ENCODE data around the gene NELL2.

NELL2 gene

DNA sequence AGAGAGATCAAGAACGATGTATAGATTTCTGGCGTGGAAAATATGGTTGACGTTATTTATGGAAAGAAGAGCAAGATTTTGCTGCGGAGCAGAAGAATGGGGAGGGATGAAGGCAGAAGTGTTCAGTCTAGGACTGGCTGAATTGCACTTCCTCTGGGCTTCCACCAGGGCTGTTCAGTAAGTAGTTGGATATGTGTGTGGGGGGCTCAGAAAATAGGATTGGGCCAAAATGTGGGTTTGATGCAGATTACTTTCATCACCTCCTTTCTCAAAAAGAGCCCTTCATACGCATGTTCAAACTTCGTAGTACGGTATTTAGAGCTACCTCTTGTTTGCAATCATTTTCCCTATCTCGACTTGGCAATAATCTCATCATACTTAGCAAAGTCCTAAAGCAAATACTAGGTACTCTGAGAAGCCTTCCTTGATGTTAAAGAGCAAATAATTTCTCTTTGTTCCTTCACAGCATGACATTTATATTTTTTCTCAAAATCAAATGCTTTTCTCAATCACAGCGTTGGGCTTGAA is 349.4 kb downstream of the NELL2 start:
- DNase-seq: no peak

DNA sequence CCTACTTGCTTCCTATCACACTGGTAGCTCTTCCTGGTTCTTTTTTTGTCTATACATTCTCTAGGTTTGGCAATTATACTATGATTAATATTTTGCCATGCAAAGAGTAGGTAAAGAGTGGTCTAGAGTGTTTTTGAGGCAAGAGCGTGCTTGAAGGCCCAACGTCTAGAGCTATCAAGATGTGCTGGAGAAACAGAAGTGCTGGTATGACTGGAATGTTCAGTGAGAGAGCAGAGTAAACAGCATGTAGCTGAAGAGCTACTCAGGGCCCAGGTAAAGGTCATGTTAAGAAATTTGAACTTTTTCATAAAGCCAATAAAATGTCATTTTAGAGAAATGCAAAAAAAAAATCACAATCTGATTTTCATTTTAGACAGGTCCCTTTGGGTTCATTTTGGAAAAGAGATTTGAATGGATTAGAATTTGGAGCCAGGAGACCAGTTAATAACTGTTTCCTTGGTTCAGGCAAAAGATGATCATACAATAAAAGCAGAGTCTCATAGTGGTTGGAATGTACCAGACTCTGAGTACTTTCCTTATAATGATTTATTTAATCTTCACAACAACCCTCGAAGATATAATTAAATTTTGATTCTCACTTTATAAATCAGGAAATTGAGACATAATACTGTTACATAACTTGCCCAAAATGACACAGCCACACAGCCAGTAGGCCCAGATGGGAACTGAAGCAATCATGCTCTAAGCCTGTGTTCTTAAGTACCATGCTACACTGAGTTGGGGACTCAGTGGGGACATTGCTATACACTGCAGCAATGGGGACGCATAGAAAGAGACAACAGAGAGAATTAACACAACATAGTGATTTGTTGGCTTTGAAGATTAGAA is 350.1 kb downstream of the NELL2 start:
- no peak for DNase-seq

GRCh38 chr12:44523828-44524227 is 352.3 kb downstream of the NELL2 start:
- DNase-seq: no peak

GRCh38 chr12:44521702-44522101 is 354.4 kb downstream of the NELL2 start:
- DNase-seq: no peak

GRCh38 chr12:44519931-44520330 is 356.2 kb downstream of the NELL2 start:
- no peak for DNase-seq

GRCh38 chr12:44511289-44511688 is 364.8 kb downstream of the NELL2 start:
- DNase-seq: no peak

- no peak for DNase-seq
These were observed 365.6 kb downstream of the NELL2 start for GRCh38 chr12:44510510-44510909.

GRCh38 chr12:44510076-44510475 is 366.0 kb downstream of the NELL2 start:
- DNase-seq: no peak

GRCh38 chr12:44509471-44509870 is 366.6 kb downstream of the NELL2 start:
- DNase-seq: no peak

GRCh38 chr12:44507461-44507860 is 368.7 kb downstream of the NELL2 start:
- no peak for DNase-seq

DNA sequence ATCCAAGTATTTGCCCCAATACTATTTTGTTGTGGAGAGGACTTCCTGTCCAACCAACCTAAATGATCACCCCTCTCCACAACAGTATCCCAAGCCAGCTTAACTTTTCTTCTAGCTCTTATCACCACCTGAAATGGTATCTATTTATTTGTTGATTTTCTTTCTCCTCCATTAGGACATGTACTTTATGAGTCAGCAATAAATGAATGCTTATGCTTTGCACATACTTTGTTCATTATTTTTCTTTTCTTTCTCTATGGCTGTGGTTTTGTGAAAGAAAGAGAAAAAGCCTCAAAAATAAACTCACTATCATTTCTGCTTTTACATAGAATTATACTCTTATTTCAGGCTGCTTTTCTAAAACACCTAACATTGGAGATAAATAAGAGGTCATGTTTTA is 371.3 kb downstream of the NELL2 start:
- no peak for DNase-seq

- DNase-seq: no peak
These were observed 372.8 kb downstream of the NELL2 start for GRCh38 chr12:44503329-44503728.

GRCh38 chr12:44502681-44503080 is 373.4 kb downstream of the NELL2 start:
- no peak for DNase-seq

- DNase-seq: no peak
These were observed 375.7 kb downstream of the NELL2 start for GRCh38 chr12:44500423-44500822.

- no peak for DNase-seq
These were observed 379.1 kb downstream of the NELL2 start for GRCh38 chr12:44497044-44497443.

GRCh38 chr12:44490181-44490580 is 385.9 kb downstream of the NELL2 start:
- no peak for DNase-seq

- no peak for DNase-seq
These were observed 387.9 kb downstream of the NELL2 start for GRCh38 chr12:44488180-44488579.

DNA sequence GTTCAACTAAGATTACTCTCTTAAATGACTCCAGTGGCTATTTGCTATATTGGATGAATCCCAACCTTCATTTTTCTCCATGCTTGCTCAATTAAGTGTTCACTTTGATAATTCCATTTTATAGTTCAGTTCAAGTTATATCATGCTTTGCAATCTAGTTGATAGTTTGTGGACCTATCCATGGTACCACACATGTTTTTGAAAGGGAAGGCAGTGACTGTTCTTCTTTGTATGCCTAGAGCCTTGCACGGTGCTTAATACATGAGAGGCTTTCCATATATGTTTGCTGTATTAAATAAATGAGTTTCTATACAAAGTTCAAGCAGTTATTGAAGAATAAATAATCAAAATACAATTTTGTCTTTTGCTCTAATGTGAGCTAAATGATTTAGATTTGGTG is 391.3 kb downstream of the NELL2 start:
- no peak for DNase-seq

GRCh38 chr12:44477331-44477980 is 398.7 kb downstream of the NELL2 start:
- DNase-seq: no peak

- DNase-seq: no peak
These were observed 399.4 kb downstream of the NELL2 start for GRCh38 chr12:44476683-44477082.

DNA sequence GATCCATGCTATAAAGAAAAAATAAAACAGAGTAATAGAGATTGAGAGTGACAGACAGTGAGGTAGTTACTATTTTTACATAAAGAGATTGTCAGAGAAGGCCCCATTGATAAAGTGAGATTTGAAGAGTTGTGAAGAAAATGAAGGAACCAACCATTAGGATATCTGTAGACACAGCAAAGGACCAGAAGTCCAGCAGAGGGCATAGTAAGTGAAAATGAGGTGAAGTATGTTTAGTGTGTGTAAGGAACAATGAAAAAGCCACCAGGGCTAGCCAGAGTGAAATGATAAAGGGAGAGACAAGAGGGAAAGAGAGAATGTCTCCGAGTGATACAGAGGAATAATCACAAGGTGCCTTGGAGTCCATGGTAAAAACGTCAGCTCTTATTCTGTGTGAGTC is 411.0 kb downstream of the NELL2 start:
- DNase-seq: no peak

DNA sequence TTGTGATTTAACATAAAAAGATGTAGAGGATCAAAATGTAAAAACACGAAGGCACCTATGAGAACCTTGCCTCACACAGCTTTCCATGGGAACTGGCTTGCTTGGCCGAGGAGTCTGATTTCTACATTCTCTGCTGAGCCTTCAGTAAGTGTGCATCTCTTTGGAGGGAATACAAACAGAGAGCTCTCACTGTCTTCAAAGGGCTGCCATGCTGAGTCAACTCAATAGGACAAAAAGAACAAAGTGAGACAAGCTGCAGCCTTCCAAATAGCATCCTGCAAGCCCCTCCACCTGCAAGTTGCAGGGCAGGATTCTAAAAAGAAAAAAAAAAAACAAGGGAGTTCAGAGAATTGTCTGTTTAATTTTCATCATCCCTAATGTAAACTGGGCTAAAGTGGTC is 411.9 kb downstream of the NELL2 start:
- DNase-seq: no peak

GRCh38 chr12:44462729-44463128 is 413.4 kb downstream of the NELL2 start:
- no peak for DNase-seq

GRCh38 chr12:44460261-44460660 is 415.9 kb downstream of the NELL2 start:
- DNase-seq: no peak

Measured in T-helper 2 cell (primary cell).